Astrocyte (in vitro differentiated cells and primary cell): ENCODE results near the gene CHAC1.

Experiments
- EZH2 ChIP-seq: IDR thresholded peaks from 2 replicates; pipeline ENCODE4 v1.6.1; 2012; ENCODE audit warnings: mild to moderate bottlenecking, low read length, inconsistent platforms; ENCODE audit not compliant: insufficient read depth
- TF ChIP-seq, protein P1 (sequence below): IDR thresholded peaks from 2 replicates; pipeline ENCODE4 v1.5.1; 2011; ENCODE audit warnings: low read depth, mild to moderate bottlenecking, inconsistent platforms, low read length, moderate library complexity; ENCODE audit not compliant: insufficient read depth

DNA sequence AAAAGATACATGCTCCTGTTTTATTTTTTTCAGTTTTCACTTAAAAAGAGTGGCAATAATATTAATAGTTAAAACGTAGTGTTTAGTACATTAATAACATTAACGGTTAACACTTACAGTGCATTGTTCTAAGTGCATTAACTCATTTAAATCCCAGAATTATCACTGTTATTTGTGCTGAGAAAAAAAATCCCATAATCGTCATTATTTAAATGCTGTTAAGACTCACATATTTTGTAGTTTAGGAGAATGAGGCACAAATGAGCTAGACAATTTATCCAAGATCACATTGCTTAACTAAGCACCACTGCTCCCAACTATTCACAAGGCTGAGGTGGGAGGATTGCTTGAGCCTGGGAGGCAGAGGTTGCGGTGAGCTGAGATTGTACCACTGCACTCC, 34.9 kb downstream of the CHAC1 start:
- TF ChIP-seq, protein P1, sequence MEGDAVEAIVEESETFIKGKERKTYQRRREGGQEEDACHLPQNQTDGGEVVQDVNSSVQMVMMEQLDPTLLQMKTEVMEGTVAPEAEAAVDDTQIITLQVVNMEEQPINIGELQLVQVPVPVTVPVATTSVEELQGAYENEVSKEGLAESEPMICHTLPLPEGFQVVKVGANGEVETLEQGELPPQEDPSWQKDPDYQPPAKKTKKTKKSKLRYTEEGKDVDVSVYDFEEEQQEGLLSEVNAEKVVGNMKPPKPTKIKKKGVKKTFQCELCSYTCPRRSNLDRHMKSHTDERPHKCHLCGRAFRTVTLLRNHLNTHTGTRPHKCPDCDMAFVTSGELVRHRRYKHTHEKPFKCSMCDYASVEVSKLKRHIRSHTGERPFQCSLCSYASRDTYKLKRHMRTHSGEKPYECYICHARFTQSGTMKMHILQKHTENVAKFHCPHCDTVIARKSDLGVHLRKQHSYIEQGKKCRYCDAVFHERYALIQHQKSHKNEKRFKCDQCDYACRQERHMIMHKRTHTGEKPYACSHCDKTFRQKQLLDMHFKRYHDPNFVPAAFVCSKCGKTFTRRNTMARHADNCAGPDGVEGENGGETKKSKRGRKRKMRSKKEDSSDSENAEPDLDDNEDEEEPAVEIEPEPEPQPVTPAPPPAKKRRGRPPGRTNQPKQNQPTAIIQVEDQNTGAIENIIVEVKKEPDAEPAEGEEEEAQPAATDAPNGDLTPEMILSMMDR, result no peak
- TF ChIP-seq EZH2, result no peak
